Fibroblast of peridontal ligament (primary cell): ENCODE measurements around the gene HDHD3.
A peak's percentile ranks its signal among the peaks of the same experiment; 100 is the strongest.
"Not testable (repeated sequence)": the region's sequence is repeated elsewhere in the genome, so short reads cannot be mapped to it uniquely, and the experiment has no call there.

ENCODE experiments used
- DNase-seq: peaks from one replicate; pipeline ENCODE4 v3.0.0-alpha.2; 2010; ENCODE audit errors: extremely low read depth

Gene HDHD3, protein sequence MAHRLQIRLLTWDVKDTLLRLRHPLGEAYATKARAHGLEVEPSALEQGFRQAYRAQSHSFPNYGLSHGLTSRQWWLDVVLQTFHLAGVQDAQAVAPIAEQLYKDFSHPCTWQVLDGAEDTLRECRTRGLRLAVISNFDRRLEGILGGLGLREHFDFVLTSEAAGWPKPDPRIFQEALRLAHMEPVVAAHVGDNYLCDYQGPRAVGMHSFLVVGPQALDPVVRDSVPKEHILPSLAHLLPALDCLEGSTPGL

DNA sequence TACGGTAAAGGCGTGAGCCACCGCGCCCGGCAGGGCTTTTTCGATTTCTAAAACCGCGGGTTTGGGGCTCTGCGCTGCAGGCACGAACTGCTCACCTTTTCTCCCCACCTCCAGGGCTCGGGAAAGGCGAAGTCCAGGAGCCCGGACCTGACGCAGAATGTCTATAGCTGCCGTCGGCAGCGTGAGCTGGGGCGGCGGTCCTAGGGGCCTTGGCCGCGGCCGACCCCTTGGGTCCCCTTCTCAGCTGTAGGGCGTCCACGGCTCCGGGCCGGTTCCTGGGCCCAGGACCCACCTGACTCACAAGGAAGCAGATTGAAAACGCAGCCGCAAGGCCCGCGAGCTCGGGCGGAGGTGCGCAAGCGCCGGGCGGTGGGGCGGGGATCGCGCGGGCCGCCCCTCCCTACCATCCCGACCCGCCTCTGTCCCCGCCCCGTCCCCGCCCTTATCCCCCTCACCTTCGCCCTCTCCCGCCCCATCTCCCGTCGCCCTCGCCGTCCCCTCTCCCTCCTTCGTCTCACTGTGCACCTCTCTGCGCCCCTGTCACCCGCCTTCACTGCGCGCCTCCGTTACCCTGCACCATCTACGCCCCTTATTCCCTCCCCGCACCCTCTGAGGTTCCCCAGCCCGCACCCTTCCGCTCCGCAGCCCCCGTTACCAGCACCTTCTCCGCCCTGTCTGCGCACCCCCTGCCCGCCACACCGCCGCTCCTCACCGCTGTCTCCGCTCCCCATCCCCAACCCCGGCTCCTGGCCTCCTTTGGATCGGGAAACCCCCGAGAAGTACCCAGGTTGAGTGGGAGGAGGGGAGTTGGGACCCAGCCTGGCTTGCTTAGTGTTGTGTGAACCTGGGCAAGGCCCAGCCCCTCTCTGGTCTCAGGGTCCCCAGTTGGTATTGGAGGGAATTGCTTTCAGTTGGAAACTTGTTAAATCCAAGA, at the start of gene HDHD3:
Gene HDHD3 (minus strand): TSS at position 353 of the 934 bp plus-strand sequence. CDS start 2,632 bp downstream, outside the sequence.
- DNase-seq = peak; percentile 57

DNA sequence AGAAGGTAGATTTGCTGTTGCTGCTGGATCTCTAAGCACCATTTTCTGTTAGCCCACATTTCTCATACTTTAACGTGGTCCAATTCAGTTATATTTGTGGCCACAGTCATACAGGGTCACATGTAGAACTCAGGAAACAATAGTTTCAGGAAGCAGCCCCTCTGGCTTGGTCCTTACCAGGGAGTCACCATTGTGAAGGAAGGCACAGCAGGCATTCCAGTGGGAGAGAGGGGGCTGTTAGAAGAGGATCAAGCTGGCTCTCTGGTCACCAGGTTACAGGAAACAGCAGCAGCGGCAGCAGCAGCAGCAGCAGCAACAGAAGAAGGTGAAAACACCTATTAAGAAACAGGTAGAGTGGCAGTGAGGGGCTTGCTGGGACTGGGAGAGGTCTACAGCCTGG, 48.3 kb upstream of the HDHD3 start:
- DNase-seq = no peak

DNA sequence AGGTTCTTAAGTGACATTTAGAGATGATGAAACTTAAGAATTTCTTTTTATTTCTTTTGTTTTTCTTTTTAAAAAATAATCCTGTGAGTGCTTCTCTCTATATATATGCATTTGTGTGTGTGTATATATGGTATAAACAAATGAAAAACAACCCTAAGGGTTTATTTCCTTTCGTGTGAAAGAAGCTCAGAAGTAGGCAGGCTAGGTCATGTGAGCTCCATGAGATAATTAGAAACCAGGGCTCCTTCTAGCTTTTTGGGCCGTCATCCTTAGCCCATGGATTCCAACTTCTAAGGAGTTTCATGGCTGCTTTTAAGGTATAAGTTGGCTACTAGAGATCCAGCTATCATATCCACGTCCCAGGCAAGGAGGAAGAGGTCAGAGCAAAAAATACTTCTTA, 44.9 kb upstream of the HDHD3 start:
- DNase-seq = no peak

DNA sequence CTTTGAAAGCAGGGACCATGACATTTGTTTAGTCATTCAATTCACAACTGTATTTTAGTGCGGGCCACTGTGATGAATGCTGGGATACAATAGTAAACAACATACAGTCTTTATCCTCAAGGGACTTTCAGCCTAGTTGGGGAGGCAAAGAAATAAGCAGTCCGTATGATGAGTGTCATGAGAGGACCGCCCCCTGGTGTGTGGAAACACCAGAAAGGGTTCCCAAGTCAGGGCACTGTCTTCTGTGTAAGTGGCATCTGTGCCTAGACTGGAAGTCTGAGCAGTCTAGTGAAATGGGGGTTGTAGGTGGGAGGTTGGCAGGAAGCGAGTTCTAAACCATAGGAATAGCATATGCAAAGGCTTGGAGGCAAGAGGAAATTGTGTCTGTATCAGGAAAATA, 40.6 kb upstream of the HDHD3 start:
- DNase-seq = peak; percentile 2

DNA sequence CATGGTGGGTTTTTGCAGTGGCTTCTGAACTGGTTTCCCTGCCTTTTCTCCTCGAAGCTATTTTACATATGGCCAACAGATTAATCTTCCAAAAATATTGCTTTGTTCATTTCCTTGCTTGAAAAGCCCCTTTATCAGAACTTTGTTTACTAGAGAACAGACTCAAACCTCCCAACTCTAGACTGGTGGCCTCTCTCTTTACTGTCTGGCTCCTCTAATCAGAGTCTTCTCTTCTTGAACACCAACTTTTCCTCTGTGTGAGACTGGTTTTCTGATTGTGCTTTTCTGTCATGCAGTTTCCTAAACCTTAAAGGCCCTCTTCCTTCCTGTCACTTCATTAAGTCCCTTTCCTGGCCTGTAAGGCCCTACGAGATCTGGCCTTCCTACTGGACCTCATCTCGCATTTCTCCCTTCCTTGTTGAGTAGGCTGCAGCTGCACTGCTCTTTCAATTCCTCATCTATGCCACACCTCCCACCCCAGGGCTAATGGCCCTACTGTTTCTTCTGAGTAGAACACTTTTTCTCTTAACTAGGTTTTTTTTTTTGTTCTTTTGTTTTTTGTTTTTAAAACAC, 39.4 kb upstream of the HDHD3 start:
- no peak for DNase-seq

DNA sequence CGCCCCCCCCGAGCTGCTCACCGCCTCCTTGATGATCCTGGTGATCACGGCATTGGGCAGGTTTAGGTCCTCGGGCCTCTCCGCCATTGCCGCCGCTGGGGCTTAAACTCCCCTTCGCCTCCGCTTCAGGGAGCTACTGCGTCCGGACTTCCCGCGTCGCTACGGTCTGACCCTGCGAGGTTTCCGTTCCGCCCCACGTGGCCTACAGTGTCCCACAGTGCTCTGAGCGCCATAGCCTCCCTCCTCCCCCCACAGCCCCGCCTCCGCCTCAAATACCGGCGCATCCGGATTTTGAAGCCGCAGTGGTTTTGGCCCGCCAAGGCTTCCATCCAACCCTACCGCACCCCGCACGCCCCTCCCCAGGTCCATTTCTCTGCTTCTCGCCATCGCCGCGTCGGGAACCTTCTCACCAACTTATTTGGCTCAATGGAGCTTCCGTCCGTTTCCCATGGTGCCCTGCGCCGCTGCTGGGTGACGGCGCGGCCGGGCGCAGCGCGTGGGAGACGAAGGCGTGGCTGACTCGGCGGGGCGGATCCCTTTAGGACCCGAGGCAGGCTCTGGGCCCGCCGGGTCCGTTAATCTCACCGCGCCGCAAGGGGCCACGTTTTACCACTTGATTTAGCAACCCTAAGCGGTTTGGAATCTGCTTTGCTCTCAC, 33.5 kb upstream of the HDHD3 start, which contains the start of the genes C9orf43 and POLE3:
Gene C9orf43 (plus strand): TSS at position 541 of the 658 bp plus-strand sequence. CDS start 2,747 bp downstream, outside the sequence.
Gene POLE3 (minus strand): TSS at position 469 of the 658 bp plus-strand sequence. CDS start 382 bp downstream, at position 87.
- peak; percentile 94 for DNase-seq

DNA sequence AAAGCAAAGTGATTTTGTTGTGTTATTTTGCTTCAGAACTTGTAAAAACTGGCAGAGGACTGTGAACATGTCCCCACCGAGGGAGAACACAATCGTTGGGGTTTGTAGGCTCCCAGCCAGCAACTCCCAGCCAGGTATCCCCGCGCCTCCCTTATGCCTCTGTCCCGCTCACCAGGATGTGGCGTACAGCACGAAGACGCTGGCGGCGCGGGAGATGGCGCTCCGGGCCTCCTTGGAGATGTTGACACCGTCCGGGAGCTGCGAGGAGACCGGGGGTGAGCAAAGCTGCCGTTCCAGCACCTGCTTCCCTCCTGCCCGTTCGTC, 33.1 kb upstream of the HDHD3 start:
- no peak for DNase-seq

DNA sequence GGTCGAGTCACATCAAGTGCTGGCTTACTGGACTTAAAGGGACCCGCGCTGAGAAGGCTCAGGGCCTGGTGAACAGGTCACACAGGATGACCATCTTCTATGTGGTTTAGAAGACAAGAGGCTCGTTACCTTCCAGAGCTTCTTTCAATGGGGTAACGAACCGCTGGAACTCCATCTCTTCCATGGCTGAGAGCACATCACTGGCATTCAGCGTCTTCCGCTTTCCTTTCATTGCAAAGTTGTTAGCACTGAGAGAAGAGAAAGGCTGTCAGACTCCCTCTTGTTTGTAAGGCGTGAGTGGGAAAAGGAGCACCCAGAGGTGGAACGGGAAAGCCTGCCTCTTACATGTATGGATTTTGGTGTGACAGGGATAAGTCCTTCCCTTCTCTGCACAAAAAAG, 32.7 kb upstream of the HDHD3 start:
- peak; percentile 1 for DNase-seq

DNA sequence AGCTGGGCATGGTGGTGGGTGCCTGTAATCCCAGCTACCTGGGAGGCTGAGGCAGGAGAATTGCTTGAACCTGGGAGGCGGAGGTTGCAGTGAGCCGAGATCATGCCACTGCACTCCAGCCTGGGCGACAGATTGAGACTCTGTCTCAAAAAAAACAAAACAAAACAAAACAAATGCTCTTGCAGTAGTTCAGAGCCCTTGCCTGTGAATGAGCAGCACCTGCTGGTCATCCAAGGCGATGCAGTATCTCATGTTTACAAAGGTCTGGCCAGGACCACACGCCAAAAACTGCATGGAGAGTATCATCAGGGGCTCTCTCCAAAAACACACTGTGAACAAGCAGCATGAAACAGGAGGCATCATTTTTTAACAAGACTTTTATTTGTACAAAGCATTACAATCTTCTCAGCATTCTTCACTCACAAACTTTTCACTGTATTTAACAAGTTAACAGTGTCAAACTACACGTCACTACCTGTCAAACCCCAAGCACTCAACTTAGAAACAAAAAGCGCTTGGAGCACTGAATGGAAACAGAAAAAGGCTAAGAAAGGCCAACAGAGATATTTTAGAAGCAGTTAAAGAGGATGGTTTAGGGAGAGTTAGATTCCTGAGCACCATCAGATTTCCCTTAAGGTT, 30.2 kb upstream of the HDHD3 start:
- DNase-seq = peak; percentile 83

DNA sequence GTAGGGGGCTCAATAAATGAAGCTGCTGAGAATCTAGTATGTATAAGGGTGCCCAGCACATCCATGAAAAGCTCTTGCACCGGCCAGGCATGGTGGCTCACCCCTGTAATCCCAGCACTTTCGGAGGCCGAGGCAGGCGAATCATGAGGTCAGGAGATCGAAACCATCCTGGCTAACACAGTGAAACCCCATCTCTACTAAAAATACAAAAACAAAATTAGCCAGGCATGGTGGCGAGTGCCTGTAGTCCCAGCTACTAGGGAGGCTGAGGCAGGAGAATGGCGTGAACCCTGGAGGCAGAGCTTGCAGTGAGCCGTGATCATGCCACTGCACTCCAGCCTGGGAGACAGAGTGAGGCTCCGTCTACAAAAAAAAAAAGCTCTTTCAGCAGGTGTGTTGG, 29.6 kb upstream of the HDHD3 start:
- DNase-seq = not testable (repeated sequence)

DNA sequence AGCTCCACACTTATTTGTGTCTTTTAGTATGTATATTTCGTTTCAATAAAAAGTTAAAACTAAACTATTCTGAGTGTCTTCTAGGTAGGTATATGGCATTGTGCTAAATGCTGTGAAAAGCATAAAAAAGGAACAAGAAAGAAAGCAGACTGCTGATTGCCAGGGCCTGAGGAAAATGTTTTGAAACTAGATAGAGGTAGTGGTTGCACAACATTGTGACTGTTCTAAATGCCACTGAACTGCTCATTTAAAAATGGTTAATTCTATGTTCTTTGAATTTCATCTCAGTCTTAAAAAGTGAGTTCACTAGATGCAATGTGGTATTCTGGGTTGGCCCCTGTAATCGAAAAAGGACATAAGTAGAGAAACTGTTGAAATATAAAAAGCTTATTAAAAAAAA, 26.9 kb upstream of the HDHD3 start:
- DNase-seq = peak; percentile 20

DNA sequence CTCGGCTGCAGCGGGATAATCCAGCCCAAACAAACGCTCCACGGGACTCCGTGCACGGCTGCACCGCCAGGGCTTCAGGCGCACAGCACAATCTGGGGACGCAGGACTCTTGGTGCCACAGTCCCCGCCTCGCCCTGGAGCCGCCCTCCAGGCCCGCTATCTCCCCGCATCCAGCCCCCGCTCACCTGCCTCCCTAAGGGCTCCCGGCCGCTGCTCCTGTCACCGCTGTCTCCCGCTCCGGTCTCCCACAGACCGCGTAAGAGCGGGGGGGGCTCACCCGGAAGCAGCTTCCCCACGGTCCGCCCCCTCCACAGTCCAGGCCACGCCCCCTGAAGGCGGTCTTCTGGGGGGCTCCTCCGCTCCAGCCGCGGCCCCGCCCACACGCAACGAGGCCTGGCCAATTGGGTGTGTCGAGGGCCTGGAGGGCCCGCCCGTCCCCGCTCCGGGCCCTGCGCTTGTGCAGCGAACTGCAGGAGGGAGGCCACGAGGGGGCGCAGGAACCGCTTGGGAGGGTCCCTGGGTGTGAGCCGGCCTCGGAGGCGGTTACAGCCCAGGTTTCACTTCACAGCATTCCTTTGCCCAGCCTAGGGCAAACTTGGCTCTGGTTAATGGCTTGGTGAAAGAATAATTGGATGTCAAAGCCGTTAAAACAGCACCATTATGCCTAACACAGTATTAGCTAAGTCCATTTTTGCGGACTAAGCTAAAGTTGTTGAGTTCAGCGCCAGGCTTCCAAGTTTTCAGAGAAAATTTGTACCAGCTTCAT, 24.4 kb upstream of the HDHD3 start, which contains the start of gene ALAD:
Gene ALAD (minus strand): TSS at position 258 of the 766 bp plus-strand sequence. CDS start 7,725 bp downstream, outside the sequence.
- DNase-seq = peak; percentile 95

DNA sequence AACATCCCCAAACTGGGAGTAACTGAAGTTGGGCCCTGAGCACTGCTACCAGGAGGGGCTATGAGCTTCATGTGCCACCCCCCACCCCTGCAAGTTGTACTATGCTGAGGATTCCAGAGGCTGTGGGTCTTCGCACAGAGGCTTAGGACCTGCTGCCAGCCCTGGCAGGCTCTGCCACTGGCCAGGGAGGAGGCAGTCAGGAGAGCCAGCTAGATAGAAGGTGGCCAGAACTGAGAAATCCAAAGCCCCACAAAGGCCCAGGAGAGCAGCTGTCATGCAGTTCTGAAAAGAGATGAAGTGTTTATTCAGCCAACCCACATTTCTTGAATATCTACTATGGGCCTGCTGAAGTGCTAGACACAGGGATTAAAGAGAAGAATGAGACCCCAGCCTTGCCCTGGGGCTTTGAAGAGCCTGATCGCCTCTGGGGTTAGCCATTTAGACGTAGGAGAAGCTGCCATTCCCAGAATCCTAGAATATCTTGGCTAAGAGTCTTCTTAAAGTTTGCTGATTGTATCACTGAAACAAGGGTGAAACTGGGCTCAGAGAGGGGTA, 22.9 kb upstream of the HDHD3 start:
- DNase-seq = no peak

DNA sequence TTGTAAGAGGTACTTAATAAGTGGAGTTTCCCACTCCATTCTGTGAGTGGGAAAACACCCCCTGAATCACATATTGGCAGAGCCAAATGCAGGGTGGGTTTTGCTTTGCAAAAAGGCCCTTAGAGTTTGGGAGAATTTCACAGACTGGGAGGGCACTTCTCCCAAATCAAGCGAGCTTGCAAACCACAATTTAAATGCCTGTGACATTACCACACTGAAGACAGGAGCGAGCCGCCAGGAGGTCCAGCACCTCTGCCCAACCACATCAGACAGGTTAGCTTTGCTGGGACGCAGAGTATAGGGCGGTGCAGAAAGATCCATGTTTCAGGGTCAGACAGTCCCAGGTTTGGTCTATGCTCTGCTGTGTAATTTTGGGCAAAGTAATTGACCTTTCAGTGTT, 22.0 kb upstream of the HDHD3 start:
- DNase-seq = peak; percentile 25

DNA sequence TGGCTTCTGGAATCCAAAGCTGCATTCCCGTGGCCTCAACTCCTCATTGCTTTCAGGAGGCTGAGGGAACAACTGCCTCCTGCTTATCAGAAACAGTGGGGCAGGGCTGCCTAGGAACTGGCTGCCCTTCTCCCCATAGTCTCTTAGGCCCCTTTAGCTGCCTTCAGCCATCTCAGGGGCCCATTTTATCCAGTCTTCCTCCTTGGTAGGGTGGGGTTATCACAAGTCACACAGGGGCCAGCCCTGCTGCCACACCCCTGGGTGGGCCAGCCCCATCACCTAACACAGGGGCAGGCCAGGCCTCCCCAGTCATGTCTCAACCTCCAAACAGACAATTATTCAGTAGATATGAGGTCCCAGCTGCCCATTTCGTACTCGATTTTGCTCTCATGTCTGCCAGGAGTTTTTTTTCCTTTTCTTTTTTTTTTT, 20.4 kb upstream of the HDHD3 start:
- DNase-seq = no peak

DNA sequence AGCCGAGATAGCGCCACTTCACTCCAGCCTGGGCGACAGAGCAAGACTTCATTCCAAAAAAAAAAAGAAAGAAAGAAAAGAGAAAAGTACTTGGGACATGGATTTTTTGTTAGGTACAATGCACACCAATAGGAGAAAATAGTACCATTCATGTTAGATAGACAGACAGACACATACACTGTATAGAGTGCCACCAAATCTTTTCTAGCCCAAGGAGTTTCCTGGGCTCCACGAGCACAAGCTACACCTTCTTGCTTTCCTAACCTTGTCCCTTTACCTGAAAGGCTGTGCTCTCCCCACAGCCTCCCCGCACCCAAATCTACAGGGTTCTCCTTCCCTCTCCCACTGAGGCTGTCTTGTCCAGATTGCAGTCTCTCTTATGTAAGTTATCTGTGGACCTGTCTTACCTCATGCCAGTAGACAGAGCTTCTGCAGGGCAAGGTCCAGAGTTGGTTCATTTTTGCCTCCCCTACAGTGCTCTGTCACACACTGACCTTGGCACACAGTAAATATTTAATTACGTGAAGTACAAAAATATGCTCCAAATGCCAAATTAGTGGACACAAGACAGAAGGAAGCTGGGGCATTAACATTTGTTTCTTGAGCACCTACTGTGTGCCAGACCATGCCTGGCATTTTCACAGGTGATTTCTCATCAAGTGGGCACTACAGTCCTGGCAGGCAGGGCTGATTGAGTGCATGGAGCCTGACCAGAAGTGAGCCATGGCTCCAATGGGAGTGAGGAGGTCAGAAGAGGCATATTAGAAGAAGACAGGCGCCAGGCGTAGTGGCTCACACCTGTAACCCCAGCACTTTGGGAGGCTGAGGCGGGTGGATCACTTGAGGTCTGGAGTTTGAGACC, 18.4 kb upstream of the HDHD3 start:
- no peak for DNase-seq

DNA sequence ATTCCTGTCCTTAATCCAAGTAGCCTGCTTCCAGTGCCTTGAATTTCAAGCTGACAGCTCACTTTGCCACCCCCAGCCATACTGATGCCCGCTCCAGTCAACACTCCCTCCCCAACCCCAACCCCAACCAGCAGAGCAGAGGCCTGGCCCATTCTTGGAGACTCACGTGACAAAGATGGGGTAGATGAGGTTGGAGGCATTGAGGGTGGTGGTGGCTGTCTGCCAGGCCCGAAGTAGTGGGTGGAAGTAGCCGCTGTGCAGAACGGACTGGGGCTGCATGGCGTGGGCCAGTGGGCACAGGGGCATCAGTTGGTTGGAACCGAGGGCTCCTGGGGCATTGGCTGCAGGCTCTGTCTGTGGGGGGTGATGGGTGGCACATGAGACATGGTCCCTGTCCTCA, 16.5 kb upstream of the HDHD3 start:
- no peak for DNase-seq

DNA sequence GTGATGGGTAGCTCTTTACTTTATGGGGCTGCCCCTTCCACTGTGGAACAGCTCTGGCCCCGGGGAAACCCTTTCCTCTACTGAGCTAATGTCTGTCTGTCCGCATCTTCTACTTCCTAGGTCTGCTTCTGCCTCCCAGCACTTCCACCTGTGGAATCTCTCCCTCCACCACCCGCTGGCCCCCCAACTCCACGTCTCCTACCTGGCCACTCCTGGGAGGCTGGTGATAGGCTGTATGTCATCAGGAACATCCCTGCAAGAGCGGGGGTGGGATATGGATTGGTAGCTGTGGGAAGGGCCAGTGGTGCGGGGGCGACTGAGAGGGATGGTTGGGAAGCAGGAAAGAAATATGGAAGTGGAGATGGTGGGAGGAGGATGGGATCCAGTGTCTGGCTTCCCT, 15.1 kb upstream of the HDHD3 start:
- DNase-seq = no peak
